ENCODE measurements around the gene OR6S1.

GRCh38 chr14:20655851-20656250 is 14.4 kb upstream of the OR6S1 start:
- TF ChIP-seq EZH2 (IDR thresholded peaks at IDR 0.05; ENCODE audit: low read length) (no peak), CTCF (optimal IDR thresholded peaks at IDR 0.05 in 1 of 3, IDR thresholded peaks at IDR 0.05 in 1 of 3, conservative IDR thresholded peaks at IDR 0.05 in 1 of 3; ENCODE audit: extremely low read depth in 1 of 3, insufficient read depth in 2 of 3, low read length in 3 of 3) (no peak)

All from keratinocyte (primary cell).